GM21786 (cell line): Measurements from ENCODE around the gene SNRPD3.
"Not testable (repeated sequence)": the region's sequence is repeated elsewhere in the genome, so short reads cannot be mapped to it uniquely, and the experiment has no call there.

Source experiments
- ATAC-seq: cut with Tn5 transposase; IDR thresholded peaks from one replicate; pipeline ENCODE4 v1.9.1; 2021; ENCODE audit not compliant: unreplicated experiment

Gene SNRPD3

GRCh38 chr22:24530968-24531367 is 24.8 kb upstream of the SNRPD3 start:
- ATAC-seq: not testable (repeated sequence)

GRCh38 chr22:24532075-24532474 is 23.7 kb upstream of the SNRPD3 start:
- no peak for ATAC-seq

DNA sequence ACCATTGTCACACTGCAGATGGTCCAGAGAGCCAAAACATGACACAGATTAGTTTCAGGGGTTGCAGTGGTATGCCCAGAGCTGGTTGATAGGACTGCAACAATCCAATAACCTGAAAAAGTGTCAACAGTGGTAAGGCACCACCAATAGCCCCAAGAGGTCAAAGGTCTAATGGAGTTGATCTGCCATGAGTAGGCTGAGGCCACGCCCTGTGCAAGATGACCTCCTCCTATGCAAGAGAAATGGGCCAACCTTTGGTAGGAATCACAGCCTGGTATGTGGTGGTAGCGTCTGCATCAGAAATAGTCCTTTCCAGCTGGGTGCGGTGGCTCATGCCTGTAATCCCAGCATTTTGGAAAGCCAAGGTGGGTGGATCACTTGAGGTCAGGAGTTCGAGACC is 20.5 kb upstream of the SNRPD3 start:
- no peak for ATAC-seq

GRCh38 chr22:24536089-24536488 is 19.7 kb upstream of the SNRPD3 start:
- no peak for ATAC-seq

DNA sequence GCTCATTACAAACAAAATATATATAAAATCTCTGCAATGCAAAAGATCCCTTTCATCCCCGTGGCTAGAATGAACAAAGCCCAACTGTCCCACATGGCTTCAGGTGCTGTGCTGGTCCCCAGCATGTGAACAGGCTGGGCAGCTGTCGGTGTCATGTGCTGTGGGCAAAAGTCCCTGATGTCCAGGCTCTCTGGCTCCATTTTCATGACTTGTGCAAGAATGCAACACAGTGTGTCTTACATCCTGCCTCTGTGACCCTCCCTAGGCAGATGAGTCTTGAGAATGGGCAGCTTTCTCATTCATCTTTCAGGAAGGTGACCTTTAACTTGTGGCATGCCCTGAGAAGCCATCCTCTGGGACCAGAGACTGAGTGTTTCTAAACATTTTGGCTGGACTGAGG is 15.3 kb upstream of the SNRPD3 start:
- no peak for ATAC-seq

GRCh38 chr22:24541681-24542515 is 13.9 kb upstream of the SNRPD3 start:
- ATAC-seq: no peak

GRCh38 chr22:24542641-24543040 is 13.2 kb upstream of the SNRPD3 start:
- no peak for ATAC-seq

DNA sequence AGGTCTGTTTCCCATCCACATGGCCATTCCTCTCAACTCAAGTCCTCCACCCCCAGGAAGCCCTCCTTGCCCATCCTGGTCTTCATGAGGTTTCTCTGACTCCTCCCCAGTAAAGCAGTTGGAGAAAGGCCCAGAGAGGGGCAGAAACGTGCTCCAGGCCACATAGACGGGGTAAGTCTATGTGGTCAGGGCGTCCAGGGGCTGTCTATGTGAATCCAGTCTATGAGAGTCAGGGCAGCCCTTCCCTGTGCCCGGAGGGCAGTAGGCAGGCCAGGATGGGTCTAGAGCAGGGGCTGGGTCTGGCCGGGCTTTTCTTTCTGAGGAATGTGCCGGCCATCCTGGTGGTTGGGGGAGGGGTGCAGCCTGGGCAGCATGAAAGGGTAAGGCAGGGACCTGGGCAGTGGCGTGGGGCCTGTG is 12.6 kb upstream of the SNRPD3 start:
- no peak for ATAC-seq

DNA sequence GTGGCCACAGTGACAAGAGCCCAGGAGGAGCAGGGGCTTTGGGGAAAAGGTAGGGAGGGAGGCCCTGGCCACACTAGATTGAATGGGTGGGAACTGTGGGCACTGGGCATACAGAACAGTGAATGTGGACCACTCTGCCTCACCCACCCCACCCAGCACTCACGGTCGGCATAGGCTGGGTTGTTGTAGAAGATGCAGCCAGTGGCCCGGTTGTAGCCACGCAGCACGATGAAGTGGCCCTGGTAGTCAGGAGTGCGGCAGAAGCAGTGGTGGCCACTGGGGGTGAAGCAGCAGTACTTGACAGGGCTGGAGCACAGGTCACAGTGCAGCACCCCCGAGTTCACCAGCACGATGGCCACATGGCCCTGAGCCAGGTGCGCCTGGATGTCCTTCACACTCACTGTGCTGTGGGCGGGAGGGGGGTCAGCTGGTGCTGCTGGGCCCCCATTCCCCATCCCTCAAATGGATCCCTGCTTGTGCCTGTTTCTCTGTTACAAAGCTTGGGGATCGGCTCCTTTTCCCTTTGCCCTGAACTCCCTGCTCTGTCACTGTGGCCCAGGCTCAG is 12.0 kb upstream of the SNRPD3 start:
- ATAC-seq: no peak

DNA sequence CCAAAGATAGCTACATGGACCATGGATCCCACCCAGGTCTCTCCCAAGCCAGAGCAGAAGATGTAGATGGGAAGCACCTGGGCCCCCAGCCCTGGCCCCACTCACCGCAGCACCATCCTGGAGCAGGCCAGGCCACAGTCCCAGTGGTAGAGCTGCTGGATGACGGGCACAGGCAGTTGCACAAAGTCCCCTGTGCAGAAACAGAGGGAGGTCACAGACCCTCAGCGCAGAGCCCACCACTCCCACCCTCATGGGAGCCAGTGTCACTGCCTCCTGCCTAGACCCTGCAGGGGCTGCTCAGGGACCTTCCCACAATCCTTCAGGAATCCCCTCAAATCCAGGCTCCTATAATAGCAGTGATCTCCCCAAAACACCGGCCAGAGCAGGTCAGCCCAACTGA is 7.0 kb upstream of the SNRPD3 start:
- no peak for ATAC-seq

- no peak for ATAC-seq
These were observed 5.5 kb upstream of the SNRPD3 start for GRCh38 chr22:24550028-24550901.

GRCh38 chr22:24550902-24551435 is 4.8 kb upstream of the SNRPD3 start:
- no peak for ATAC-seq

- ATAC-seq: not testable (repeated sequence)
These were observed 3.1 kb upstream of the SNRPD3 start for GRCh38 chr22:24552503-24553286.

DNA sequence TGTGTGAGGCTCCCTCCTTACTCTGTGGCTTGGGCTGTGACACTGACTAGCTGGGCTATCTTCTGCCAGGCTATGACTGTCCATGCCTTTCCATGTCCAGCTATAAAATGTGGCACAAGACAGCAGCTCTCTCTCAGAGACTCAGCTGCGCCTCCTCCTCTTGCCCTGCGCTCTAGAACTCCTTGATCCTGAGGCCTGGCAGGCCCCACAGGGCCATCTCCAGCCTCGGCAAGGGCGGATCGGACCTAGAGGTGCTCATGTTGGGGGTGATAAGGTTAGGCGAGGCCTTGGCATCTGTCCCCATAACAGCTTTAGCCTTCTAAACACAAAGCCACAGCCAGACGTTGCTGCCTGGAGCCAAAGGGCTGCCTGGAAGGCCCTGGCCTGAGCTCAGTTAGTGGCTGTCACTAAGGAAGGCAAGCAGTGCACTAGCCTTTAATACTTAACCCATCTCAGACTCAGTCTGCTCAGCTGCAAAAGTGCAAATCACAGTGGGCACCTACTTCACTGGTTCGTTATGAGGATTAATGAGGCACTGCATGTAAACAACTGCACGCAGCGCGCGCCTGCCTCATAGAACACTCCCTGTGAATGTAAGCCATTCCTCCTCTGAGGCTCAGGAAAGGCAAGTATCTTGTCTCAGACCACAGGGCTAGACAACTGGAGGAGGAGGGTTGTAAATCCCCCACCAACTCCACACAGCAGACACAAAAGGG is 2.0 kb upstream of the SNRPD3 start:
- no peak for ATAC-seq

DNA sequence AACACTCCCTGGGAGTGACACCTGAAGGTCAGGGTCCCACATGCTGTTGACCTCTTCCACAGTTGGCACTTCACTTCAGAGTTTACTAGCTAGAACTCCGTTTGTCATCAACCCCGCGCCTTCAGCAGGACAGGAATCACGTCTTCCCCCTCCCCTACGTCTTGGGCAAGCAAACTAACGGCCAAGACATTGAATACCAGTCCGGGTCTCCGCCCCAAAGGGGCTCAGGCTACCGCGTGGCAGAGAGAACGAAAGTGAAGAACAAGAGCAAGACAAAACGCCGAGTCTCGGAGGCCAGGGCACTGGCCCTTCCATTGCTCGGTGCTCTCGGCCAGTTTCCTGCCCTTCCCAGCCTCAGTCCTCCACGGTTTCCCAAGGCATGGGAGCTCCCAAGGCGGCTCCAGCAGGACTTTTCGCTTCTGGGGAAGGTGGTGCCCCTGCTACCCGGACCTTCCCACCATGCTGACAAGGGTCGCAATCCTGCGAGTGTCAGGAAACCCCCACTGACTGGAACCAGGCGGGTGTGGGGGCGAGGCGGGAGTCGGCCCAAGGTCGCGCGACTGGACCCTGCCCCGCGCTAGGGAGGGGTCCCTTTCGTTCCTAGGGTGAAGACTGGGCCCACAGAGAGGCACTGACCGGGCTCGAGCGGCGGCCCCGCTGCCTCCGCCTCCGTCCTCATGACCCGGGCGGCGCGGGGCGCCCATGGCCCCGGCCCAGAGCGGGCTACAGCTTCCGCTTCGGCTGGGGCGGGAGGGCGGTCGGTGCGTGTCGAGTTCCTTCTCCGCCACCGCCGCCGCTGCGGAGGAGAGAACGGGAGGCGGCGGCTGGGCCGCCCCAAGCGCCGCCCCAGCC is 1.3 kb upstream of the SNRPD3 start, which contains the start of gene GUCD1:
GUCD1 (minus strand) TSS at position 826 of the 852 bp plus-strand sequence; CDS start at position 679, 147 bp downstream.
- no peak for ATAC-seq

DNA sequence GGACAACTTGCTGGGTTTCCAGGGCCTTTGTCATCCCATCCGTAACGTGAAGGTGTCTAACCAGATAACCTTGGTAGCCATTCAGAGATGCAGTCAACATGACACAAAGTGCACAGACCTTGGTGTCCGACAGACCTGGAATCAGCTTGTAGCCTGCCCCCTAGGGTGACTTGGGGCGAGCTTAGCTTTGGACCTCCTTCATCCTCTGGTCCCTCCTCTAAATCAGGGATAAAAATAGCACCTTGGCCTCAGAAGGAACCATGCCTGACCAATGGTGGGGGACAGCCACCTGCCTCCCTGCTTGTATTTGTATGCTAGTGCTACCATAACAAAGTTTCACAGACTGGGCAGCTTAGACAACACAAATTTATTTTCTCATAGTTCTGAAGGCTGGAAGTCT is 3.7 kb downstream of the SNRPD3 start:
- no peak for ATAC-seq

GRCh38 chr22:24563246-24563645 is 7.4 kb downstream of the SNRPD3 start:
- ATAC-seq: no peak

- no peak for ATAC-seq
These were observed 8.7 kb downstream of the SNRPD3 start for GRCh38 chr22:24564376-24565058.
